GM12878 (cell line): ENCODE data around the gene MTMR4. TPM values are rescaled to one million over a fixed set of nuclear protein-coding genes. Genes with fewer than 3 reads are reported as not detected.

ENCODE experiments used
- ATAC-seq: fragments of 200-7000 bp; cut with Tn5 transposase; 3 replicates; pipeline ENCODE4 v1.9.1; 2020; ENCODE audit warnings: mild to moderate bottlenecking, moderate library complexity
- BruUV-seq: library from RNA; stranded (reverse); fragments of 400-500 nt; replicated peaks from 2 replicates; lab custom pipeline; 2021; lab: Mats Ljungman, UMichigan
- CTCF ChIA-PET: fragments of 300-600 bp; sonication (Branson Sonifier 250); formaldehyde crosslinking; extraction: SDS; loops from one replicate; lab custom pipeline; 2021; ENCODE audit warnings: inconsistent platforms; lab: Yijun Ruan, JAX
- POLR2A ChIA-PET: fragments of 350-600 bp; formaldehyde crosslinking; extraction: SDS; loops from one replicate; lab custom pipeline; 2021; ENCODE audit warnings: inconsistent platforms; lab: Charles Lee
- RAD21 ChIA-PET: fragments of 300-600 bp; sonication (Branson Sonifier 250); formaldehyde crosslinking; loops from one replicate; lab custom pipeline; 2023; ENCODE audit warnings: antibody characterized with exemption; ENCODE audit not compliant: unreplicated experiment; lab: Charles Lee
- SMC1A ChIA-PET: fragments of 300-600 bp; sonication (Branson Sonifier 250); formaldehyde crosslinking; loops from one replicate; lab custom pipeline; 2023; ENCODE audit not compliant: unreplicated experiment, uncharacterized antibody; lab: Charles Lee
- DNase-seq: peaks from one replicate; pipeline ENCODE4 v3.0.0-alpha.2; 2011; ENCODE audit warnings: low read depth, low spot score
- FAIRE-seq: peaks from 3 replicates; lab custom pipeline; 2011; peaks lifted over from hg19 to GRCh38; lab: Jason Lieb, UNC
- H2AFZ ChIP-seq: 2 replicates; pipeline ENCODE4 v1.6.0; 2011; ENCODE audit warnings: low read depth, low read length, control low read depth; ENCODE audit not compliant: control insufficient read depth
- H3K27ac ChIP-seq: 2 replicates; pipeline ENCODE4 v1.5.1; 2011; ENCODE audit warnings: control low read depth; ENCODE audit not compliant: control insufficient read depth, insufficient read depth
- H3K27me3 ChIP-seq, 2 experiments: replicated peaks in 1 of 2; 2 replicates each; pipeline versions ENCODE4 v1.6.0 to v1.6.1; 2011; ENCODE audit warnings: low read length in 1 of 2; ENCODE audit not compliant: control insufficient read depth in 2 of 2, insufficient read depth in 2 of 2
- H3K36me3 ChIP-seq, 2 experiments: 2 replicates each; pipeline ENCODE4 v1.5.1; 2011; ENCODE audit warnings: low read length in 1 of 2; ENCODE audit not compliant: control insufficient read depth in 2 of 2, insufficient read depth in 2 of 2
- H3K4me1 ChIP-seq: 2 replicates; pipeline ENCODE4 v1.6.1; 2011; ENCODE audit warnings: mild to moderate bottlenecking, low read length, moderate library complexity, mixed read lengths; ENCODE audit not compliant: control insufficient read depth, insufficient read depth
- H3K4me2 ChIP-seq: 2 replicates; pipeline ENCODE4 v1.6.0; 2011; ENCODE audit warnings: control low read depth; ENCODE audit not compliant: control insufficient read depth, insufficient read depth
- H3K4me3 ChIP-seq: fragments of 200-600 bp; sonication (generic); 2 replicates; pipeline ENCODE4 v1.5.1; 2016
- H3K79me2 ChIP-seq: 2 replicates; pipeline ENCODE4 v1.6.0; 2011; ENCODE audit warnings: low read length; ENCODE audit not compliant: control insufficient read depth, insufficient read depth
- H3K9ac ChIP-seq: 2 replicates; pipeline ENCODE4 v1.8.0; 2011; ENCODE audit warnings: low read length, control low read depth, mixed read lengths; ENCODE audit not compliant: control insufficient read depth, insufficient read depth
- H3K9me3 ChIP-seq: replicated peaks from 3 replicates; pipeline ENCODE4 v1.5.1; 2011; ENCODE audit warnings: mild to moderate bottlenecking, low read length; ENCODE audit not compliant: control insufficient read depth, insufficient read depth
- H4K20me1 ChIP-seq: 2 replicates; pipeline ENCODE4 v1.6.0; 2011; ENCODE audit not compliant: control insufficient read depth, insufficient read depth
- ATF7 ChIP-seq: fragments of 450-650 bp; IDR thresholded peaks from 2 replicates; pipeline ENCODE4 v1.6.1; 2016; ENCODE audit warnings: low read depth, mild to moderate bottlenecking
- BCL11A ChIP-seq: IDR thresholded peaks from 2 replicates; pipeline ENCODE4 v1.6.1; 2011; ENCODE audit warnings: low read depth, low read length
- BHLHE40 ChIP-seq, 2 experiments: fragments of 450-650 bp in 1 of 2; IDR thresholded peaks; 2 replicates each; pipeline ENCODE4 v1.6.1; 2011 to 2017; ENCODE audit warnings: low read depth in 2 of 2, borderline replicate concordance in 1 of 2, improper control_type of control experiment in 1 of 2, low read length in 1 of 2, mild to moderate bottlenecking in 1 of 2
- CBX5 ChIP-seq: sonication (generic); IDR thresholded peaks from 2 replicates; pipeline ENCODE4 v1.6.1; 2016; ENCODE audit warnings: low read depth, moderate library complexity, mild to moderate bottlenecking, inconsistent platforms
- CHD4 ChIP-seq: fragments of 200-600 bp; sonication (generic); IDR thresholded peaks from 2 replicates; pipeline ENCODE4 v1.6.1; 2016; ENCODE audit warnings: mild to moderate bottlenecking
- DPF2 ChIP-seq: fragments of 450-650 bp; IDR thresholded peaks from 2 replicates; pipeline ENCODE4 v1.6.1; 2017; ENCODE audit warnings: mild to moderate bottlenecking
- E4F1 ChIP-seq: fragments of 450-650 bp; IDR thresholded peaks from 2 replicates; pipeline ENCODE4 v1.6.1; 2018; ENCODE audit warnings: borderline replicate concordance, mild to moderate bottlenecking; ENCODE audit not compliant: partially characterized antibody
- HSF1 ChIP-seq: fragments of 150-350 bp; IDR thresholded peaks from 2 replicates; pipeline ENCODE4 v1.6.1; 2014; ENCODE audit warnings: mild to moderate bottlenecking, low read depth, low read length
- IKZF1 ChIP-seq: fragments of 450-650 bp; conservative IDR thresholded peaks from 2 replicates; pipeline ENCODE4 v1.6.1; 2017; ENCODE audit warnings: antibody characterized with exemption, mild to moderate bottlenecking
- MTA2 ChIP-seq: fragments of 450-650 bp; IDR thresholded peaks from 2 replicates; pipeline ENCODE4 v1.6.1; 2016; ENCODE audit warnings: low read depth, mild to moderate bottlenecking, moderate library complexity
- MTA3 ChIP-seq: IDR thresholded peaks from 2 replicates; pipeline ENCODE4 v1.6.1; 2012; ENCODE audit warnings: low read length, inconsistent platforms, borderline replicate concordance
- NFXL1 ChIP-seq: fragments of 450-650 bp; IDR thresholded peaks from 2 replicates; pipeline ENCODE4 v1.6.1; 2017; ENCODE audit warnings: antibody characterized with exemption, mild to moderate bottlenecking, borderline replicate concordance
- PAX5 ChIP-seq: IDR thresholded peaks from 2 replicates; pipeline ENCODE4 v1.6.1; 2011; ENCODE audit warnings: low read depth, low read length, borderline replicate concordance
- POLR2AphosphoS2 ChIP-seq: IDR thresholded peaks from 2 replicates; pipeline ENCODE4 v1.6.1; 2011; ENCODE audit warnings: low read depth, mild to moderate bottlenecking, low read length, improper control_type of control experiment, moderate library complexity
- RAD21 ChIP-seq: IDR thresholded peaks from 2 replicates; pipeline ENCODE4 v1.6.1; 2011; ENCODE audit warnings: mild to moderate bottlenecking, low read depth, low read length, moderate library complexity; ENCODE audit not compliant: insufficient read depth
- RFX5 ChIP-seq: IDR thresholded peaks from 2 replicates; pipeline ENCODE4 v1.6.1; 2011; ENCODE audit warnings: low read depth, low read length, improper control_type of control experiment
- SIN3A ChIP-seq: IDR thresholded peaks from 2 replicates; pipeline ENCODE4 v1.6.1; 2012; ENCODE audit warnings: low read depth, low read length, improper control_type of control experiment
- SPI1 ChIP-seq: IDR thresholded peaks from 2 replicates; pipeline ENCODE4 v1.6.1; 2011; ENCODE audit warnings: low read depth, mild to moderate bottlenecking, low read length, moderate library complexity, borderline replicate concordance; ENCODE audit not compliant: insufficient read depth
- SUPT20H ChIP-seq: IDR thresholded peaks from 2 replicates; pipeline ENCODE4 v1.6.1; 2011; ENCODE audit warnings: low read depth, mild to moderate bottlenecking, low read length, moderate library complexity, borderline replicate concordance; ENCODE audit not compliant: control insufficient read depth
- TCF3 ChIP-seq: IDR thresholded peaks from 2 replicates; pipeline ENCODE4 v1.6.1; 2012; ENCODE audit warnings: low read depth, mild to moderate bottlenecking, low read length, borderline replicate concordance; ENCODE audit not compliant: insufficient read depth
- ZNF217 ChIP-seq: fragments of 450-650 bp; IDR thresholded peaks from 2 replicates; pipeline ENCODE4 v1.6.1; 2017; ENCODE audit warnings: antibody characterized with exemption, mild to moderate bottlenecking
- ZNF274 ChIP-seq: IDR thresholded peaks from one replicate; pipeline ENCODE4 v1.8.0; 2011; ENCODE audit not compliant: insufficient read length, insufficient read depth
- ZZZ3 ChIP-seq: IDR thresholded peaks from 2 replicates; pipeline ENCODE4 v1.6.1; 2011; ENCODE audit warnings: low read depth; ENCODE audit not compliant: control insufficient read depth, insufficient read length
- WGBS: methylation state at CpG from one replicate; pipeline ENCODE4 v1.1.6; 2016; ENCODE audit warnings: low lambda C conversion rate; ENCODE audit not compliant: insufficient replicate concordance, insufficient coverage; ENCODE audit errors: missing lambda C conversion rate; 5-methylcytosine and 5-hydroxymethylcytosine counted together
- in situ Hi-C: fragments of 300-500 bp; cut with MboI; formaldehyde crosslinking; loops from 9 replicates; pipeline ENCODE4 v1.14.3; 2018; ENCODE audit warnings: mixed read lengths
- intact Hi-C: fragments of 100-400 bp; cut with micrococcal nuclease; formaldehyde crosslinking; loops from one replicate; pipeline ENCODE4 v1.14.2; 2022; ENCODE audit not compliant: unreplicated experiment
- polyA plus RNA-seq, 11 experiments: library from polyadenylated mRNA; depleted of rRNA in 4 of 11; unstranded in 6 of 11; stranded (reverse) in 5 of 11; fragments of >200 nt; fragmentation: Nextera tagmentation in 4 of 11; fragmentation: Illumina TruSeq in 1 of 11; extraction: Ambion mirVana in 4 of 11; extraction: Trizol in 1 of 11; gene quantifications; 1 replicate in 1 of 11; 2 replicates in 10 of 11; pipeline versions ENCODE4 v1.2.1 to v1.2.3, GENCODE V29; 2011 to 2016; ENCODE audit warnings: inconsistent platforms in 2 of 11, missing spikeins in 2 of 11, low read depth in 1 of 11
- total RNA-seq, 4 experiments: library from RNA; depleted of rRNA in 3 of 4; stranded (reverse); fragments of >200 nt in 3 of 4; fragmentation: Illumina TruSeq in 1 of 4; extraction: Trizol in 1 of 4; gene quantifications; 2 replicates each; pipeline versions ENCODE4 v1.2.1 to v1.2.3, GENCODE V29; 2013 to 2021

MTMR4 gene
- total and polyA plus RNA-seq, 10 of the 15 experiments (the other 5 are each of a cell fraction or from before 2014, with no cell fraction given): 12.8 to 127 (median 53.2) TPM

GRCh38 chr17:58556833-58557250, 42.4 kb upstream of the MTMR4 start:
- ChIA-PET SMC1A (interaction anchor here (1.0 to 1.5 kb wide), 5 partner anchors 15 to 37 kb away, joined by 3 to 8 read pairs (median 3); no protein-coding TSS in a partner anchor), CTCF (interaction anchor here (0.6 to 1.9 kb wide), 5 partner anchors 15 to 181 kb away, joined by 3 to 11 read pairs (median 4); no protein-coding TSS in a partner anchor), POLR2A (interaction anchor here (0.6 to 1.1 kb wide), 2 partner anchors 8 to 610 kb away, joined by 3 to 6 read pairs; no protein-coding TSS in a partner anchor), RAD21 (interaction anchor here (1.3 to 1.9 kb wide), 2 partner anchors 15 to 16 kb away, joined by 5 to 6 read pairs; no protein-coding TSS in a partner anchor)
- Histone ChIP-seq H3K4me1 (peaks cover 6% of the 10 kb centered on the region), H3K9ac (no peak overlapping the region), H3K27ac (no peak overlapping the region), H3K4me2 (peak overlapping the region; percentile 47), H3K36me3 (no peaks in the 10 kb centered on the region), H3K79me2 (no peaks in the 10 kb centered on the region), H3K27me3 (no peaks in the 10 kb centered on the region), H4K20me1 (no peaks in the 10 kb centered on the region), H3K9me3 (no peaks in the 10 kb centered on the region), H2AFZ (peak overlapping the region; percentile 63), H3K4me3 (no peak overlapping the region)
- ATAC-seq (peak; percentile 77), FAIRE-seq (peak; percentile 82), DNase-seq (no peak)
- no TSS peak for BruUV-seq
- in situ Hi-C loops: no loop called here
- intact Hi-C loops: no loop called here
- WGBS: 8% methylated on average over 5 of the region's 5 CpGs
- TF ChIP-seq SIN3A (no peak), RFX5 (no peak), E4F1 (no peak), ATF7 (0 out of 2 replicates have a peak, but pooled peaks have one; percentile 24), NFXL1 (no peak), RAD21 (no peak), CBX5 (no peak), CHD4 (no peak), MTA3 (no peak), SPI1 (peak; percentile 62; the same call in 1 of the 2 replicates), POLR2AphosphoS2 (no peak), IKZF1 (0 out of 2 replicates have a peak, but pooled peaks have one; percentile 34), PAX5 (no peak), SUPT20H (no peak), HSF1 (no peak), ZZZ3 (no peak), ZNF217 (no peak), BHLHE40 (IDR thresholded peaks at IDR 0.05; ENCODE audit: borderline replicate concordance in 1 of 2, low read depth in 2 of 2, low read length in 1 of 2) (peak in 1 of 2 experiments; percentile 11; a peak in 1 of 4 replicates), MTA2 (peak; percentile 89), DPF2 (no peak), BCL11A (0 out of 2 replicates have a peak, but pooled peaks have one; percentile 13), TCF3 (no peak), ZNF274 (no peak)
